Upper lobe of left lung (tissue), 6 donors: ENCODE results near the gene NDUFAF8. TPM values are rescaled to one million over a fixed set of nuclear protein-coding genes. Genes with fewer than 3 reads are reported as not detected.
A peak's percentile ranks its signal among the peaks of the same experiment; 100 is the strongest.

Source experiments
- ATAC-seq, 2 donors: fragments of 200-7000 bp; cut with Tn5 transposase; one replicate each; pipeline ENCODE4 v1.9.1; 2022; ENCODE audit warnings: mild to moderate bottlenecking in 2 of 2, moderate library complexity in 2 of 2; ENCODE audit not compliant: low FRiP score in 2 of 2
- DNase-seq, 2 donors: peaks; one replicate each; pipeline ENCODE4 v3.0.0-alpha.2; 2019 to 2020
- H3K27ac ChIP-seq, 4 donors: fragments of 200-600 bp; sonication (generic); one replicate each; pipeline ENCODE4 v1.5.1; 2016 to 2019
- H3K27me3 ChIP-seq, 4 donors: fragments of 200-600 bp; sonication (generic); one replicate each; pipeline ENCODE4 v1.5.1; 2017 to 2019
- H3K36me3 ChIP-seq, 4 donors: fragments of 200-600 bp; sonication (generic); one replicate each; pipeline ENCODE4 v1.5.1; 2016 to 2019
- H3K4me1 ChIP-seq, 4 donors: fragments of 200-600 bp; sonication (generic); one replicate each; pipeline ENCODE4 v1.5.1; 2018 to 2019
- H3K4me3 ChIP-seq, 4 donors: fragments of 200-600 bp; sonication (generic); one replicate each; pipeline ENCODE4 v1.5.1; 2017 to 2019; ENCODE audit warnings: mild to moderate bottlenecking in 2 of 4, moderate library complexity in 1 of 4
- H3K9me3 ChIP-seq, 4 donors: fragments of 200-600 bp; sonication (generic); one replicate each; pipeline ENCODE4 v1.5.1; 2018 to 2019
- EP300 ChIP-seq, 4 donors: sonication (generic); formaldehyde crosslinking; IDR thresholded peaks; one replicate each; pipeline ENCODE4 v1.5.1; 2017; ENCODE audit warnings: antibody characterized with exemption in 4 of 4, control low read depth in 2 of 4
- POLR2A ChIP-seq, 4 donors: fragments of 450-650 bp; IDR thresholded peaks; one replicate each; pipeline ENCODE4 v1.5.1; 2016 to 2017; ENCODE audit warnings: antibody characterized with exemption in 4 of 4, mild to moderate bottlenecking in 2 of 4
- POLR2AphosphoS5 ChIP-seq, 2 donors: sonication (generic); formaldehyde crosslinking; IDR thresholded peaks; one replicate each; pipeline ENCODE4 v1.5.1; 2017; ENCODE audit warnings: antibody characterized with exemption in 2 of 2
- WGBS, 2 donors: methylation state at CpG; one replicate each; pipeline ENCODE4 v1.1.5; 2017 to 2018; 5-methylcytosine and 5-hydroxymethylcytosine counted together
- total RNA-seq, 6 donors: library from RNA; depleted of rRNA in 4 of 6; stranded (reverse); fragments of >200 nt in 4 of 6; gene quantifications; one replicate each; pipeline versions ENCODE4 v1.1.0 to v1.2.1, GENCODE V29; 2016 to 2021
- TF ChIP-seq, protein P1 (sequence below), 6 experiments: fragments of 450-650 bp in 4 of 6; fragments of 200-600 bp in 2 of 6; sonication (generic) in 2 of 6; IDR thresholded peaks; one replicate each; pipeline ENCODE4 v1.5.1; 2016 to 2019; ENCODE audit warnings: antibody characterized with exemption in 6 of 6
- donor health status: DM: no; HTN: no; CAD: no; lungs with moderate emphysema.
- donor health status: DM: no; HTN: yes; CAD: no; lungs with severe emphysema.

Gene NDUFAF8
- total RNA-seq, 6 donors from 2014 or later: 19.6 to 38.1 (median 33.6) TPM

DNA sequence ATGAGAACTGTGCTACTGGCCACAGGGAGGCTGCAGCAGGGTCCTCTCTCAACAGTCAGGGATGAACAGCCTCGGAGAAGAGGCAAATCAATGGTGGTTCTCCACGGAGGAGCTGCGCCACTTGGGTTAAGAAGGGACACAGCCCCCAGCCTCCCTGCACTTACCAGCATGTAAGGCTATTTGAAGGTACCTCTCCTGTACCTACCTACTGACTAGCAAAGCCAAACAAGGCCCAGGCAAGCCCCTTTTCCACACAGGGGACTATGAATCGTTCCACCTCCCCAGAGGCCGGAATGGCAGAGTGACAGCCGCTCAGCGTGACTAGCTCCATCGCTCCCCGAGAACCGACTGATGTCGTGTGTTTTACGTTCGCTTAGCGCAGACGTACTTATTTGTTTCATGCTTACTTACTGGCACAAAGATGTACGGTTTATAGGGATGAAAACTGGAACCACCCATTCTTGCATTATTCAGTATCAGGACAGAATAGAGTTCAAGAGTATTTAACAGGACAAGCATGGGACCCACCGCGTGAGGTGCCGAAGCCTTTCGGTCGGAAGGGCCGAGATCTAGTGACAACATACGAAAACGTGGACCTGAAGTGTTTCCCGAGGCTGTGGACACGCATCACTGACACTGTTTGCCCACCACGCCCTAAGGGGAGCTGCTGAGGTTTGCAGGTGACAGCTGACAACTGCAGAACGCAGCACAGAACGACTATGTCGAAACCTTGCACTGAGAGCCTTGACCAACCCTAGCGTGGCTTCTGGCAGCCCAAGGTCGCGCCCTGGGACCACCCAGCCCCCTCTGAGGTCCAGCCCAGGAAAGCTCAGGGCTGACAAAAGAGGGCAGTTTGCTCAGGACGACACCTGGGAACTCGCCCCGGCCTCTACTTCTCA, 1.3 kb upstream of the NDUFAF8 start:
- DNase-seq (no peak), ATAC-seq (no peak)
- peaks cover 0 to 27% (median 11%) of the 10 kb centered on the region in 4 donors for H3K36me3 ChIP-seq
- peak overlapping the region; percentile 94 to 99 (median 98) for H3K4me3 ChIP-seq
- TF ChIP-seq POLR2A (IDR thresholded peaks at IDR 0.05) (no peak), POLR2AphosphoS5 (IDR thresholded peaks at IDR 0.05) (no peak), EP300 (IDR thresholded peaks at IDR 0.05) (no peak)
- TF ChIP-seq, protein P1, sequence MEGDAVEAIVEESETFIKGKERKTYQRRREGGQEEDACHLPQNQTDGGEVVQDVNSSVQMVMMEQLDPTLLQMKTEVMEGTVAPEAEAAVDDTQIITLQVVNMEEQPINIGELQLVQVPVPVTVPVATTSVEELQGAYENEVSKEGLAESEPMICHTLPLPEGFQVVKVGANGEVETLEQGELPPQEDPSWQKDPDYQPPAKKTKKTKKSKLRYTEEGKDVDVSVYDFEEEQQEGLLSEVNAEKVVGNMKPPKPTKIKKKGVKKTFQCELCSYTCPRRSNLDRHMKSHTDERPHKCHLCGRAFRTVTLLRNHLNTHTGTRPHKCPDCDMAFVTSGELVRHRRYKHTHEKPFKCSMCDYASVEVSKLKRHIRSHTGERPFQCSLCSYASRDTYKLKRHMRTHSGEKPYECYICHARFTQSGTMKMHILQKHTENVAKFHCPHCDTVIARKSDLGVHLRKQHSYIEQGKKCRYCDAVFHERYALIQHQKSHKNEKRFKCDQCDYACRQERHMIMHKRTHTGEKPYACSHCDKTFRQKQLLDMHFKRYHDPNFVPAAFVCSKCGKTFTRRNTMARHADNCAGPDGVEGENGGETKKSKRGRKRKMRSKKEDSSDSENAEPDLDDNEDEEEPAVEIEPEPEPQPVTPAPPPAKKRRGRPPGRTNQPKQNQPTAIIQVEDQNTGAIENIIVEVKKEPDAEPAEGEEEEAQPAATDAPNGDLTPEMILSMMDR (IDR thresholded peaks at IDR 0.05): no peak
- H3K27ac ChIP-seq: peak overlapping the region; percentile 76 to 80 (median 79)
- no peaks in the 10 kb centered on the region for H3K9me3 ChIP-seq
- H3K27me3 ChIP-seq: no peaks in the 10 kb centered on the region
- WGBS, 2 donors: 54 to 76% methylated on average over 27 to 36 of the region's 36 CpGs
- H3K4me1 ChIP-seq: peaks cover 25 to 54% (median 29%) of the 10 kb centered on the region in 4 donors

DNA sequence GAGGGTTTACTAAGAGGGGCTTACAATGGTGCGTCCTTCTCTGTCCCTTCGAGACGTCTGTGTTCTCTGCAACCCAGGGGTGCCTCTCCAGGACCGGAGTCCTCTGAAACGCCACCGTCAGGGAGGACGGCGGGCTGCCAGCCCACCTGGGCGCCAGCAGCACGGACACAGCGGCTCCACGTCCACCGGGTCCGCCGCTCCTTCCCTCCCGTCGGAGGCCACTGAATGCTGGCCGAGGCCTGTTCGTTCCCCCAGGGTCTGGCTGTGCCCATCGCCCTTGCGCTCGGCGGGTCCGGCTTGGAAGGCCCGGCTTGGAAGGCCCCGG, 666 bp upstream of the NDUFAF8 start:
- DNase-seq (no peak), ATAC-seq (no peak)
- 0% methylated on average over 12 of the region's 26 CpGs; no CpG with 5 or more reads in 1 of the 2 donors for WGBS, 2 donors
- peak overlapping the region; percentile 94 to 99 (median 98) for H3K4me3 ChIP-seq
- H3K36me3 ChIP-seq: peaks cover 0 to 21% (median 5%) of the 10 kb centered on the region in 4 donors
- H3K9me3 ChIP-seq: no peaks in the 10 kb centered on the region
- H3K27ac ChIP-seq: peak overlapping the region; percentile 76 to 80 (median 79)
- H3K27me3 ChIP-seq: no peaks in the 10 kb centered on the region
- TF ChIP-seq POLR2A (IDR thresholded peaks at IDR 0.05): no peak
- TF ChIP-seq POLR2AphosphoS5 (IDR thresholded peaks at IDR 0.05): no peak
- TF ChIP-seq EP300 (IDR thresholded peaks at IDR 0.05): no peak
- TF ChIP-seq, protein P1 (IDR thresholded peaks at IDR 0.05): no peak
- H3K4me1 ChIP-seq: peaks cover 25 to 54% (median 29%) of the 10 kb centered on the region in 4 donors

DNA sequence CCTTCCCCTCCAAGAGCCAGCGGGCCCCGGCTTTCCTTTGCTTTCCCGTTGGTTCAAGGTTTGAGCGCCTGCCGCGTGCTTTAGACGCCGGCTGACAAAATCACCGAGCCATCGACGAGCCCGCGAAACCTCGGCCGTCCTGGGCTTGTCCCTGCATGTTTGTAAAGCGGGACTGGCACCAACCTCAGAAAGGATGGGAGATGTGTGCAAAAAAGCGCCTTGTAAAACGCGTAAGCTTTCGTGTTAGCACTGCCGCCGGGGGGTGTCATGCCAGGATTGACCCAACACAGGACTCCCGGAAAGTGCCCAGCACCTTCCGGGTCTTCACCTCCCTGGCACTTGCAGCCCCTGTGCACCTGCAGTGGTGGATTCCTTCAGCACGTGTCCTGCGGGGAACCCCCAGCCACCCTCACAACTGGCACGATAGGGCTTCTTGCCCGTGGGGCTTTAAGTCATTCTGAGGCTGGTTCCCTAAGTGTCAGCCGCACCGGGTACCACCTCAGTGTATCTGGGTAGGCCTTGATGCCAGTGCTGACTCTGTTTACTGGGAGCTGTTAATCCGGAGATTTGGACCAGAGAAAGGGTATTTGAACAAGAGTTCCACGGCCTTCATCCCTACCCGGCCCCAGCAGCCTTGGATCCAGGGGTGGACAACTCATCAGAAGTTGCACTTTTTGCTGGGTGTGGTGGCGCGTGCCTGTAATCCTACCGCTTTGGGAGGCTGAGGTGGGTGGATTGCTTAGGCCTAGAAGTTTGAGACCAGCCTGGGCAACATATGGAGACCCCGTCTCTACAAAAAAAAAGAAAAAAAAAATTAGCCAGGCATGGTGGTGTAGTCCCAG, 817 bp downstream of the NDUFAF8 start:
- ATAC-seq (no peak), DNase-seq (no peak)
- H3K36me3 ChIP-seq: peaks cover 0 to 13% (median 0%) of the 10 kb centered on the region in 4 donors
- TF ChIP-seq, protein P1 (IDR thresholded peaks at IDR 0.05): no peak
- TF ChIP-seq POLR2AphosphoS5 (IDR thresholded peaks at IDR 0.05) (no peak), POLR2A (IDR thresholded peaks at IDR 0.05) (no peak), EP300 (IDR thresholded peaks at IDR 0.05) (no peak)
- 17 to 24% methylated on average over 25 to 37 of the region's 37 CpGs for WGBS, 2 donors
- H3K9me3 ChIP-seq: no peaks in the 10 kb centered on the region
- H3K27me3 ChIP-seq: no peaks in the 10 kb centered on the region
- H3K27ac ChIP-seq: peak overlapping the region; percentile 70 to 89 (median 84)
- peak overlapping the region; percentile 94 to 100 (median 98) for H3K4me3 ChIP-seq
- peaks cover 25 to 54% (median 29%) of the 10 kb centered on the region in 4 donors for H3K4me1 ChIP-seq

DNA sequence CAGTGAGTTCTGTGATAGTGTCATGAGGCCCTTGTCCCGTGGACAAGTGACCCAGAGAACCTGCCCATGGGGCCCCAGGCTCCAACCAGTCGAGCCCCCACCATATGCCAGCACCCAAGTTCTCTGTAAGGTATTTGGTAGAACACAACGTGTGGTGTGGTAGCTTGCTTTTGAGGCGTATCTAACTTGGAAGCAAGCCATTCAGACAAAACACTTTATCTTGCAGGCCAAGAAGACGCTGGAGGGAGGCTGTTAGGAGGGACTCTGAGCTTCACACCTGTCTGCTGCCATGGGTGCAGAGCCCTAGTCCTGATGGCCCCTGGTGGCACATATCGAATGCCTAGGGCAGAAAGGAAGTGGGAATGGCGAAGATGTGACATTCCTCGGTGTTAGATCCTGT, 1.6 kb downstream of the NDUFAF8 start:
- no peak overlapping the region for H3K27ac ChIP-seq
- H3K9me3 ChIP-seq: no peaks in the 10 kb centered on the region
- no peak for ATAC-seq
- WGBS, 2 donors: 76 to 87% methylated on average over 8 of the region's 8 CpGs
- H3K4me3 ChIP-seq: no peak overlapping the region
- DNase-seq: peak in 1 of 2 donors; percentile 0
- peaks cover 25 to 54% (median 29%) of the 10 kb centered on the region in 4 donors for H3K4me1 ChIP-seq
- no peaks in the 10 kb centered on the region for H3K27me3 ChIP-seq
- H3K36me3 ChIP-seq: peaks cover 0 to 21% (median 4%) of the 10 kb centered on the region in 4 donors
- TF ChIP-seq POLR2AphosphoS5 (IDR thresholded peaks at IDR 0.05): no peak
- TF ChIP-seq, protein P1 (IDR thresholded peaks at IDR 0.05): no peak
- no peak for TF ChIP-seq EP300 (IDR thresholded peaks at IDR 0.05)
- TF ChIP-seq POLR2A (IDR thresholded peaks at IDR 0.05): no peak
